ENCODE results near the gene HPCAL1. TPM values are rescaled to one million over a fixed set of nuclear protein-coding genes. Genes with fewer than 3 reads are reported as not detected.

The HPCAL1 gene
- total and polyA plus RNA-seq, 10 of the 15 experiments (the other 5 are each of a cell fraction or from before 2014, with no cell fraction given) = 0.40 to 12.8 (median 7.9) TPM

DNA sequence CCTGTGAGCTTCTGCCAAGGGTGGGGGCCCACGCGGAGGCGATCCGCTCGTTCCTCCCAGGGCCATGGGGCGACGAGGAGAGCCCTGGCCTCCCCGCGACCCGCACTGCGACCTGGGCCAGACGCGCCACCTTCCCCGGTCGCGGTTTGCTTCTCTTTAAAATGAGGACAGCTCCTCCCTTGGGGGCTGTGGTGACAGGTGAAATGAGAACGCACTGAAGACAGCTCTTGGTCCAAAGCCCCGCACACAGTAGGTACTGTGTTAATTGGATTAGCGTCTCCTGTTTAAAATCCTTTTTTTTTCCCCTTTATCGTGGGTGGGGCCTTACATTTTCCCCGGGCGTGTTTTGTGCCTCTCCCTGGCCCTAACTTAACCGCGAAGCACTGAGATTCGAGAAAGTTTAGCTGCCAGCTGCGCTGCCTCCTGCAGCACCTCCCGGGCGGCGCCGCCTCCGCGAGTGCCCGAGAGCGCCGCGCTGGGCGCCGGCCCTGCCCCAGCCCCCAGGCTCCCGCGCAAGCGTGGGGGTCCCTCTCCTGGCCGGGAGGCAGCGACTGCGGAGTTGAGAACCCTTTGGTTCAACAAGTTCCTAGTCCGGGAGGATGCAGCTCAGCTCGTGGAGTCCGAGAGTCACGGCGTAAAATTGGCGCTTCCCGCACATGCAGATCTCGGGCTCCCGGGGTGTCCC lies 1.1 kb downstream of the HPCAL1 start (continued):
- TF ChIP-seq, protein P1, sequence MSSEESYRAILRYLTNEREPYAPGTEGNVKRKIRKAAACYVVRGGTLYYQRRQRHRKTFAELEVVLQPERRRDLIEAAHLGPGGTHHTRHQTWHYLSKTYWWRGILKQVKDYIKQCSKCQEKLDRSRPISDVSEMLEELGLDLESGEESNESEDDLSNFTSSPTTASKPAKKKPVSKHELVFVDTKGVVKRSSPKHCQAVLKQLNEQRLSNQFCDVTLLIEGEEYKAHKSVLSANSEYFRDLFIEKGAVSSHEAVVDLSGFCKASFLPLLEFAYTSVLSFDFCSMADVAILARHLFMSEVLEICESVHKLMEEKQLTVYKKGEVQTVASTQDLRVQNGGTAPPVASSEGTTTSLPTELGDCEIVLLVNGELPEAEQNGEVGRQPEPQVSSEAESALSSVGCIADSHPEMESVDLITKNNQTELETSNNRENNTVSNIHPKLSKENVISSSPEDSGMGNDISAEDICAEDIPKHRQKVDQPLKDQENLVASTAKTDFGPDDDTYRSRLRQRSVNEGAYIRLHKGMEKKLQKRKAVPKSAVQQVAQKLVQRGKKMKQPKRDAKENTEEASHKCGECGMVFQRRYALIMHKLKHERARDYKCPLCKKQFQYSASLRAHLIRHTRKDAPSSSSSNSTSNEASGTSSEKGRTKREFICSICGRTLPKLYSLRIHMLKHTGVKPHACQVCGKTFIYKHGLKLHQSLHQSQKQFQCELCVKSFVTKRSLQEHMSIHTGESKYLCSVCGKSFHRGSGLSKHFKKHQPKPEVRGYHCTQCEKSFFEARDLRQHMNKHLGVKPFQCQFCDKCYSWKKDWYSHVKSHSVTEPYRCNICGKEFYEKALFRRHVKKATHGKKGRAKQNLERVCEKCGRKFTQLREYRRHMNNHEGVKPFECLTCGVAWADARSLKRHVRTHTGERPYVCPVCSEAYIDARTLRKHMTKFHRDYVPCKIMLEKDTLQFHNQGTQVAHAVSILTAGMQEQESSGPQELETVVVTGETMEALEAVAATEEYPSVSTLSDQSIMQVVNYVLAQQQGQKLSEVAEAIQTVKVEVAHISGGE (CRISPR knock-in tag; IDR thresholded peaks at IDR 0.05) = no peak
- TF ChIP-seq, protein P2, sequence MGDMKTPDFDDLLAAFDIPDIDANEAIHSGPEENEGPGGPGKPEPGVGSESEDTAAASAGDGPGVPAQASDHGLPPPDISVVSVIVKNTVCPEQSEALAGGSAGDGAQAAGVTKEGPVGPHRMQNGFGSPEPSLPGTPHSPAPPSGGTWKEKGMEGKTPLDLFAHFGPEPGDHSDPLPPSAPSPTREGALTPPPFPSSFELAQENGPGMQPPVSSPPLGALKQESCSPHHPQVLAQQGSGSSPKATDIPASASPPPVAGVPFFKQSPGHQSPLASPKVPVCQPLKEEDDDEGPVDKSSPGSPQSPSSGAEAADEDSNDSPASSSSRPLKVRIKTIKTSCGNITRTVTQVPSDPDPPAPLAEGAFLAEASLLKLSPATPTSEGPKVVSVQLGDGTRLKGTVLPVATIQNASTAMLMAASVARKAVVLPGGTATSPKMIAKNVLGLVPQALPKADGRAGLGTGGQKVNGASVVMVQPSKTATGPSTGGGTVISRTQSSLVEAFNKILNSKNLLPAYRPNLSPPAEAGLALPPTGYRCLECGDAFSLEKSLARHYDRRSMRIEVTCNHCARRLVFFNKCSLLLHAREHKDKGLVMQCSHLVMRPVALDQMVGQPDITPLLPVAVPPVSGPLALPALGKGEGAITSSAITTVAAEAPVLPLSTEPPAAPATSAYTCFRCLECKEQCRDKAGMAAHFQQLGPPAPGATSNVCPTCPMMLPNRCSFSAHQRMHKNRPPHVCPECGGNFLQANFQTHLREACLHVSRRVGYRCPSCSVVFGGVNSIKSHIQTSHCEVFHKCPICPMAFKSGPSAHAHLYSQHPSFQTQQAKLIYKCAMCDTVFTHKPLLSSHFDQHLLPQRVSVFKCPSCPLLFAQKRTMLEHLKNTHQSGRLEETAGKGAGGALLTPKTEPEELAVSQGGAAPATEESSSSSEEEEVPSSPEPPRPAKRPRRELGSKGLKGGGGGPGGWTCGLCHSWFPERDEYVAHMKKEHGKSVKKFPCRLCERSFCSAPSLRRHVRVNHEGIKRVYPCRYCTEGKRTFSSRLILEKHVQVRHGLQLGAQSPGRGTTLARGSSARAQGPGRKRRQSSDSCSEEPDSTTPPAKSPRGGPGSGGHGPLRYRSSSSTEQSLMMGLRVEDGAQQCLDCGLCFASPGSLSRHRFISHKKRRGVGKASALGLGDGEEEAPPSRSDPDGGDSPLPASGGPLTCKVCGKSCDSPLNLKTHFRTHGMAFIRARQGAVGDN (IDR thresholded peaks at IDR 0.05) = 0 out of 2 replicates have a peak, but pooled peaks have one; percentile 15
